NCI-H146 treated with DMSO at 0.1 percent for 48 hours (cell line): ENCODE measurements around the gene PATJ.
"Not testable (repeated sequence)": the region's sequence is repeated elsewhere in the genome, so short reads cannot be mapped to it uniquely, and the experiment has no call there.

Source experiments
- DNase-seq: peaks from one replicate; lab custom pipeline; 2025; ENCODE audit not compliant: unreplicated experiment; lab: John Stamatoyannopoulos, UW

The PATJ gene

GRCh38 chr1:61942856-61943255, 200.6 kb downstream of the PATJ start:
- DNase-seq = no peak

- DNase-seq = not testable (repeated sequence)
These were observed 206.4 kb downstream of the PATJ start for GRCh38 chr1:61948685-61949084.

GRCh38 chr1:61950418-61950817, 208.1 kb downstream of the PATJ start:
- no peak for DNase-seq

GRCh38 chr1:61951731-61952580, 209.7 kb downstream of the PATJ start:
- peak; percentile 58 for DNase-seq

- no peak for DNase-seq
These were observed 210.4 kb downstream of the PATJ start for GRCh38 chr1:61952675-61953074.

GRCh38 chr1:61953076-61953789, 211.0 kb downstream of the PATJ start:
- no peak for DNase-seq

- DNase-seq = no peak
These were observed 211.5 kb downstream of the PATJ start for GRCh38 chr1:61953790-61954150.

- no peak for DNase-seq
These were observed 213.0 kb downstream of the PATJ start for GRCh38 chr1:61955261-61955660.

GRCh38 chr1:61956016-61956645, 213.9 kb downstream of the PATJ start:
- no peak for DNase-seq

- DNase-seq = no peak
These were observed 214.5 kb downstream of the PATJ start for GRCh38 chr1:61956784-61957183.

- no peak for DNase-seq
These were observed 218.7 kb downstream of the PATJ start for GRCh38 chr1:61961009-61961408.

- DNase-seq = no peak
These were observed 220.4 kb downstream of the PATJ start for GRCh38 chr1:61962631-61963030.

- not testable (repeated sequence) for DNase-seq
These were observed 224.4 kb downstream of the PATJ start for GRCh38 chr1:61966450-61967225.

- no peak for DNase-seq
These were observed 225.5 kb downstream of the PATJ start for GRCh38 chr1:61967750-61968149.

- no peak for DNase-seq
These were observed 226.6 kb downstream of the PATJ start for GRCh38 chr1:61968869-61969268.

- DNase-seq = no peak
These were observed 231.0 kb downstream of the PATJ start for GRCh38 chr1:61973100-61973837.

- DNase-seq = no peak
These were observed 233.4 kb downstream of the PATJ start for GRCh38 chr1:61975638-61976037.

- no peak for DNase-seq
These were observed 234.3 kb downstream of the PATJ start for GRCh38 chr1:61976566-61976965.

- peak; percentile 9 for DNase-seq
These were observed 236.5 kb downstream of the PATJ start for GRCh38 chr1:61978796-61979195.

GRCh38 chr1:61979729-61980128, 237.4 kb downstream of the PATJ start:
- DNase-seq = no peak
